ENCODE data around the gene EXOC1. TPM values are rescaled to one million over a fixed set of nuclear protein-coding genes. Genes with fewer than 3 reads are reported as not detected.

Gene EXOC1
- polyA plus RNA-seq, 1 donor (not counting 4 experiments of a cell fraction or from before 2014, with no cell fraction given) = 32.4 TPM

- H2AFZ ChIP-seq (ENCODE audit: control insufficient read depth, low read length) = no peak overlapping the region
- peak overlapping the region; percentile 35 for H3K4me2 ChIP-seq (ENCODE audit: control insufficient read depth, extremely low read depth, insufficient read depth, low read depth, low read length)
- no peaks in the 10 kb centered on the region for H4K20me1 ChIP-seq (ENCODE audit: control insufficient read depth, extremely low read depth, insufficient read depth, low read length)
- no peak for TF ChIP-seq EZH2 (IDR thresholded peaks at IDR 0.05; ENCODE audit: low read length)
- no peak for TF ChIP-seq CTCF (optimal IDR thresholded peaks at IDR 0.05 in 1 of 3, IDR thresholded peaks at IDR 0.05 in 1 of 3, conservative IDR thresholded peaks at IDR 0.05 in 1 of 3; ENCODE audit: extremely low read depth in 1 of 3, insufficient read depth in 2 of 3, low read length in 3 of 3)
- no peaks in the 10 kb centered on the region for H3K27me3 ChIP-seq (ENCODE audit: control insufficient read depth, extremely low read depth, insufficient read depth, low read length)
- H3K27ac ChIP-seq (ENCODE audit: control insufficient read depth, insufficient read depth, low read length) = peak overlapping the region; percentile 38
- peaks cover 0 to 1% of the 10 kb centered on the region in 2 experiments for H3K36me3 ChIP-seq (ENCODE audit: control insufficient read depth in 2 of 2, extremely low read depth in 1 of 2, insufficient read depth in 2 of 2, low read length in 2 of 2)
- H3K4me1 ChIP-seq (ENCODE audit: control insufficient read depth, extremely low read depth, insufficient read depth, low read length) = peaks cover 19% of the 10 kb centered on the region
- H3K9me1 ChIP-seq (ENCODE audit: control insufficient read depth, extremely low read depth, insufficient read depth, low read length) = peaks cover 5% of the 10 kb centered on the region
- DNase-seq (ENCODE audit: low read depth, low spot score) (peak; percentile 32), FAIRE-seq (peak; percentile 71)
- dilution Hi-C loops (cut with MboI; ENCODE audit: extremely low pct_ligation_motif_present, low sequenced_read_pairs) = no loop called here
- no peaks in the 10 kb centered on the region for H3K79me2 ChIP-seq (ENCODE audit: control insufficient read depth, insufficient read depth, low read length)
- H3K9ac ChIP-seq (ENCODE audit: control insufficient read depth, extremely low read depth, insufficient read depth, low read length) = no peak overlapping the region
- H3K9me3 ChIP-seq (ENCODE audit: control insufficient read depth, low read depth, low read length) = no peaks in the 10 kb centered on the region
- no peak overlapping the region for H3K4me3 ChIP-seq (ENCODE audit: control insufficient read depth in 2 of 3, extremely low read depth in 1 of 3, insufficient read depth in 2 of 3, low read depth in 1 of 3, low read length in 3 of 3)
These were observed 53.5 kb downstream of the EXOC1 start for GRCh38 chr4:55906989-55907388.

- Histone ChIP-seq H3K4me1 (ENCODE audit: control insufficient read depth, extremely low read depth, insufficient read depth, low read length) (peaks cover 21% of the 10 kb centered on the region), H3K27ac (ENCODE audit: control insufficient read depth, insufficient read depth, low read length) (peak overlapping the region; percentile 38), H3K9ac (ENCODE audit: control insufficient read depth, extremely low read depth, insufficient read depth, low read length) (no peak overlapping the region), H3K36me3 (ENCODE audit: control insufficient read depth in 2 of 2, extremely low read depth in 1 of 2, insufficient read depth in 2 of 2, low read length in 2 of 2) (peaks cover 0 to 1% of the 10 kb centered on the region in 2 experiments), H3K4me2 (ENCODE audit: control insufficient read depth, extremely low read depth, insufficient read depth, low read depth, low read length) (peak overlapping the region; percentile 35), H3K9me3 (ENCODE audit: control insufficient read depth, low read depth, low read length) (no peaks in the 10 kb centered on the region), H3K79me2 (ENCODE audit: control insufficient read depth, insufficient read depth, low read length) (no peaks in the 10 kb centered on the region), H2AFZ (ENCODE audit: control insufficient read depth, low read length) (no peak overlapping the region), H3K9me1 (ENCODE audit: control insufficient read depth, extremely low read depth, insufficient read depth, low read length) (peaks cover 5% of the 10 kb centered on the region), H3K27me3 (ENCODE audit: control insufficient read depth, extremely low read depth, insufficient read depth, low read length) (no peaks in the 10 kb centered on the region), H3K4me3 (ENCODE audit: control insufficient read depth in 2 of 3, extremely low read depth in 1 of 3, insufficient read depth in 2 of 3, low read depth in 1 of 3, low read length in 3 of 3) (no peak overlapping the region), H4K20me1 (ENCODE audit: control insufficient read depth, extremely low read depth, insufficient read depth, low read length) (no peaks in the 10 kb centered on the region)
- dilution Hi-C loops (cut with MboI; ENCODE audit: extremely low pct_ligation_motif_present, low sequenced_read_pairs) = no loop called here
- FAIRE-seq (no peak), DNase-seq (ENCODE audit: low read depth, low spot score) (no peak)
- TF ChIP-seq CTCF (optimal IDR thresholded peaks at IDR 0.05 in 1 of 3, IDR thresholded peaks at IDR 0.05 in 1 of 3, conservative IDR thresholded peaks at IDR 0.05 in 1 of 3; ENCODE audit: extremely low read depth in 1 of 3, insufficient read depth in 2 of 3, low read length in 3 of 3) = no peak
- no peak for TF ChIP-seq EZH2 (IDR thresholded peaks at IDR 0.05; ENCODE audit: low read length)
These were observed 54.0 kb downstream of the EXOC1 start for GRCh38 chr4:55907469-55907868.
